ENCODE data around the gene CREB3L1. TPM values are rescaled to one million over a fixed set of nuclear protein-coding genes. Genes with fewer than 3 reads are reported as not detected.

Gene CREB3L1
- total RNA-seq (under 1 TPM in 3 of 5 donors, not detected in 2; 0.38 to 0.72 (median 0.38) TPM), total RNA-seq (0 to 0.14 (median 0) reads per million in 29 experiments)
- total RNA-seq (2013): 0.04 TPM

- DNase-seq: no peak
- ChIA-PET CTCF (no interaction called here), POLR2A (no interaction called here)
- H3K4me1 ChIP-seq (ENCODE audit: control insufficient read depth in 1 of 2, extremely low read depth in 1 of 2, insufficient read depth in 2 of 2, low read length in 2 of 2): peaks cover 0 to 21% of the 10 kb centered on the region in 2 experiments
- peak within 1 kb of the TSS; percentile 47 to 69 (median 51) for H3K4me3 Mint-ChIP-seq
- peak within 1 kb of the TSS in 1 of 2 donors; percentile 46 for H3K4me3 ChIP-seq (ENCODE audit: control insufficient read depth in 1 of 2, extremely low read depth in 1 of 2, low read length in 1 of 2)
- WGBS (ENCODE audit: insufficient coverage): 4% methylated on average over 45 of the region's 61 CpGs
- H3K9me3 ChIP-seq: no peaks in the 10 kb centered on the region
- peaks cover 4 to 54% of the 10 kb centered on the region in 2 experiments for H3K27me3 ChIP-seq (replicated peaks in 1 of 2; ENCODE audit: control insufficient read depth in 2 of 2, extremely low read depth in 1 of 2, insufficient read depth in 2 of 2, low read length in 1 of 2)
- peaks cover 6 to 16% (median 11%) of the 10 kb centered on the region in 3 donors for H3K4me1 Mint-ChIP-seq
- H3K27ac ChIP-seq (ENCODE audit: low read length): no peak within 1 kb of the TSS
- peak in 2 of 4 experiments; percentile 5 to 39 for ATAC-seq (replicated peaks in 1 of 4)
- no peaks in the 10 kb centered on the region for H3K36me3 ChIP-seq (ENCODE audit: control insufficient read depth in 2 of 2, extremely low read depth in 1 of 2, insufficient read depth in 1 of 2, low read length in 1 of 2)
- H3K36me3 Mint-ChIP-seq: no peaks in the 10 kb centered on the region
- H3K9me3 Mint-ChIP-seq: no peaks in the 10 kb centered on the region
- H3K27me3 Mint-ChIP-seq: peaks cover 35 to 36% of the 10 kb centered on the region in 2 donors
- peak within 1 kb of the TSS in 1 of 2 donors; percentile 19 for H3K27ac Mint-ChIP-seq
These were observed at the start of gene CREB3L1 for GRCh38 chr11:46277622-46278386. TSS of gene CREB3L1 (plus strand) at chr11:46277662. CDS start at chr11:46278112, 450 bp downstream.

- Histone ChIP-seq H3K27ac (ENCODE audit: low read length) (no peak overlapping the region), H3K27me3 (replicated peaks in 1 of 2; ENCODE audit: control insufficient read depth in 2 of 2, extremely low read depth in 1 of 2, insufficient read depth in 2 of 2, low read length in 1 of 2) (peaks cover 6 to 9% of the 10 kb centered on the region in 2 experiments), H3K4me1 (ENCODE audit: control insufficient read depth in 1 of 2, extremely low read depth in 1 of 2, insufficient read depth in 2 of 2, low read length in 2 of 2) (no peaks in the 10 kb centered on the region), H3K4me3 (ENCODE audit: control insufficient read depth in 1 of 2, extremely low read depth in 1 of 2, low read length in 1 of 2) (no peak overlapping the region), H3K9me3 (peaks cover 2% of the 10 kb centered on the region), H3K36me3 (ENCODE audit: control insufficient read depth in 2 of 2, extremely low read depth in 1 of 2, insufficient read depth in 1 of 2, low read length in 1 of 2) (no peaks in the 10 kb centered on the region)
- CTCF ChIA-PET: interaction anchor here in 1 of 2 donors (0.6 kb wide), 1 partner anchor 75 kb away, joined by 4 read pairs; no protein-coding TSS in a partner anchor
- ATAC-seq (replicated peaks in 1 of 4) (no peak), DNase-seq (no peak)
- Mint-ChIP-seq H3K36me3 (no peaks in the 10 kb centered on the region), H3K4me1 (no peaks in the 10 kb centered on the region), H3K4me3 (no peak overlapping the region), H3K27ac (no peak overlapping the region), H3K9me3 (no peaks in the 10 kb centered on the region), H3K27me3 (peaks cover 26 to 35% of the 10 kb centered on the region in 2 donors)
- 100% methylated on average over 1 of the region's 13 CpGs for WGBS (ENCODE audit: insufficient coverage)
- POLR2A ChIA-PET: no interaction called here
These were observed 48.2 kb upstream of the CREB3L1 start for GRCh38 chr11:46229230-46229629.

GRCh38 chr11:46234311-46234710 is 43.2 kb upstream of the CREB3L1 start:
- Mint-ChIP-seq H3K27ac (no peak overlapping the region), H3K9me3 (no peaks in the 10 kb centered on the region), H3K4me1 (peaks cover 7 to 21% (median 19%) of the 10 kb centered on the region in 3 donors), H3K4me3 (no peak overlapping the region), H3K27me3 (peaks cover 27% of the 10 kb centered on the region in 2 donors), H3K36me3 (no peaks in the 10 kb centered on the region)
- CTCF ChIA-PET: interaction anchor here in 1 of 2 donors (0.5 kb wide), 1 partner anchor 74 kb away, joined by 4 read pairs; no protein-coding TSS in a partner anchor
- Histone ChIP-seq H3K9me3 (peaks cover 4% of the 10 kb centered on the region), H3K4me1 (ENCODE audit: control insufficient read depth in 1 of 2, extremely low read depth in 1 of 2, insufficient read depth in 2 of 2, low read length in 2 of 2) (peaks cover 0 to 22% of the 10 kb centered on the region in 2 experiments), H3K4me3 (ENCODE audit: control insufficient read depth in 1 of 2, extremely low read depth in 1 of 2, low read length in 1 of 2) (no peak overlapping the region), H3K27me3 (replicated peaks in 1 of 2; ENCODE audit: control insufficient read depth in 2 of 2, extremely low read depth in 1 of 2, insufficient read depth in 2 of 2, low read length in 1 of 2) (peaks cover 11 to 25% of the 10 kb centered on the region in 2 experiments), H3K36me3 (ENCODE audit: control insufficient read depth in 2 of 2, extremely low read depth in 1 of 2, insufficient read depth in 1 of 2, low read length in 1 of 2) (no peaks in the 10 kb centered on the region), H3K27ac (ENCODE audit: low read length) (no peak overlapping the region)
- DNase-seq (no peak), ATAC-seq (replicated peaks in 1 of 4) (no peak)
- 74% methylated on average over 12 of the region's 12 CpGs for WGBS (ENCODE audit: insufficient coverage)
- POLR2A ChIA-PET: no interaction called here

GRCh38 chr11:46235777-46236688 is 41.4 kb upstream of the CREB3L1 start:
- Histone ChIP-seq H3K27me3 (replicated peaks in 1 of 2; ENCODE audit: control insufficient read depth in 2 of 2, extremely low read depth in 1 of 2, insufficient read depth in 2 of 2, low read length in 1 of 2) (peaks cover 11 to 26% of the 10 kb centered on the region in 2 experiments), H3K27ac (ENCODE audit: low read length) (no peak overlapping the region), H3K36me3 (ENCODE audit: control insufficient read depth in 2 of 2, extremely low read depth in 1 of 2, insufficient read depth in 1 of 2, low read length in 1 of 2) (no peaks in the 10 kb centered on the region), H3K4me3 (ENCODE audit: control insufficient read depth in 1 of 2, extremely low read depth in 1 of 2, low read length in 1 of 2) (no peak overlapping the region), H3K4me1 (ENCODE audit: control insufficient read depth in 1 of 2, extremely low read depth in 1 of 2, insufficient read depth in 2 of 2, low read length in 2 of 2) (peaks cover 0 to 23% of the 10 kb centered on the region in 2 experiments), H3K9me3 (peaks cover 4% of the 10 kb centered on the region)
- DNase-seq: no peak
- ChIA-PET CTCF (interaction anchor here in 1 of 2 donors (0.7 kb wide), 1 partner anchor 311 kb away, joined by 3 read pairs; no protein-coding TSS in a partner anchor), POLR2A (interaction anchor here in 1 of 2 donors (0.6 kb wide), 1 partner anchor 325 kb away, joined by 5 read pairs; no protein-coding TSS in a partner anchor)
- Mint-ChIP-seq H3K4me1 (peaks cover 7 to 24% (median 21%) of the 10 kb centered on the region in 3 donors), H3K36me3 (no peaks in the 10 kb centered on the region), H3K9me3 (no peaks in the 10 kb centered on the region), H3K4me3 (peak overlapping the region in 2 of 3 donors; percentile 21 to 95), H3K27ac (no peak overlapping the region), H3K27me3 (peaks cover 24 to 27% of the 10 kb centered on the region in 2 donors)
- no peak for ATAC-seq (replicated peaks in 1 of 4)
- no CpG with 5 or more reads among the region's 1 CpG for WGBS (ENCODE audit: insufficient coverage)

- no peaks in the 10 kb centered on the region for H3K9me3 Mint-ChIP-seq
- DNase-seq: no peak
- ChIA-PET CTCF (interaction anchor here in 1 of 2 donors (0.7 kb wide), 1 partner anchor 311 kb away, joined by 3 read pairs; no protein-coding TSS in a partner anchor), POLR2A (no interaction called here)
- peak overlapping the region; percentile 81 to 95 (median 82) for H3K4me3 Mint-ChIP-seq
- Histone ChIP-seq H3K4me3 (ENCODE audit: control insufficient read depth in 1 of 2, extremely low read depth in 1 of 2, low read length in 1 of 2) (no peak overlapping the region), H3K27me3 (replicated peaks in 1 of 2; ENCODE audit: control insufficient read depth in 2 of 2, extremely low read depth in 1 of 2, insufficient read depth in 2 of 2, low read length in 1 of 2) (peaks cover 9 to 26% of the 10 kb centered on the region in 2 experiments), H3K27ac (ENCODE audit: low read length) (no peak overlapping the region), H3K36me3 (ENCODE audit: control insufficient read depth in 2 of 2, extremely low read depth in 1 of 2, insufficient read depth in 1 of 2, low read length in 1 of 2) (no peaks in the 10 kb centered on the region), H3K4me1 (ENCODE audit: control insufficient read depth in 1 of 2, extremely low read depth in 1 of 2, insufficient read depth in 2 of 2, low read length in 2 of 2) (peaks cover 0 to 23% of the 10 kb centered on the region in 2 experiments), H3K9me3 (peaks cover 4% of the 10 kb centered on the region)
- 87% methylated on average over 3 of the region's 5 CpGs for WGBS (ENCODE audit: insufficient coverage)
- no peak overlapping the region for H3K27ac Mint-ChIP-seq
- H3K27me3 Mint-ChIP-seq: peaks cover 24 to 27% of the 10 kb centered on the region in 2 donors
- peaks cover 7 to 24% (median 21%) of the 10 kb centered on the region in 3 donors for H3K4me1 Mint-ChIP-seq
- ATAC-seq (replicated peaks in 1 of 4): no peak
- no peaks in the 10 kb centered on the region for H3K36me3 Mint-ChIP-seq
These were observed 40.6 kb upstream of the CREB3L1 start for GRCh38 chr11:46236918-46237247.

Measured in T-cell (primary cell).